GM21515 (cell line): ENCODE measurements around the gene ANO3.
"Not testable (repeated sequence)": the region's sequence is repeated elsewhere in the genome, so short reads cannot be mapped to it uniquely, and the experiment has no call there.

ENCODE experiments used
- ATAC-seq: cut with Tn5 transposase; IDR thresholded peaks from one replicate; pipeline ENCODE4 v1.9.1; 2021; ENCODE audit not compliant: unreplicated experiment

Gene ANO3

DNA sequence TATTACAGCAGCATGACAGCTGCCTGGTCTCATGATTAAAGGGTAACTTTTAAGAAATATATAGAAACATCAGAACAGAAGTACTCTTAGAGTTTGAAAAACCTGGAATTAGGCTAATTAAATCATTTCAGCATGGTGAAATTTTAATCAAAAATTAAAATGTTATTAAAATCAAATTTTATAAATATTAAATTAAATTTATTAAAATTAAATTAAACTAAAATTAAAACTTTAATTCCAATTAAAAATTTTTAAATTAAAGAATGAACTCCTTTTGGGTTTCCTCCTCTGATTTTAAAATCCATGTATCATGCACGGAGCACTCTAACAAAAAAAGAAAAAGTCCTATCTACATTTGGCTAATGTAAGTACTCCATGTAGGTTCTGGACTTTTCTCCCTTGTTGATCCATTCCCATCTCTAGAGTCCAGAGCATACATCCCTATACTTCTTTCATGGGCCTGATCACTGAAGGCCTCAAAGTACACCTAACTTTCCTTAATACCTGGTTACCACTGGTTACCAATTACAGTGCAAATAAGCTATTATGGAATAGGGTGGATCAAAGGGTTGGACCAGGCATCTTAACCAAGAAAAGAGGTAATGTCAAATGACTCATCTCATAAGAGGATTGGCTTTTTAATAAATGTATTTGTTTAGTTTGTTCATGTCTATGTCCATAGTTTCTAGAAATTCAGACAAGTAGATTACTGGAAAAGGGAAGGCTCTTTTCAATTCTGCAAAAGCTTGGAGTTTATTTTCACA lies 288.5 kb downstream of the ANO3 start:
- no peak for ATAC-seq

DNA sequence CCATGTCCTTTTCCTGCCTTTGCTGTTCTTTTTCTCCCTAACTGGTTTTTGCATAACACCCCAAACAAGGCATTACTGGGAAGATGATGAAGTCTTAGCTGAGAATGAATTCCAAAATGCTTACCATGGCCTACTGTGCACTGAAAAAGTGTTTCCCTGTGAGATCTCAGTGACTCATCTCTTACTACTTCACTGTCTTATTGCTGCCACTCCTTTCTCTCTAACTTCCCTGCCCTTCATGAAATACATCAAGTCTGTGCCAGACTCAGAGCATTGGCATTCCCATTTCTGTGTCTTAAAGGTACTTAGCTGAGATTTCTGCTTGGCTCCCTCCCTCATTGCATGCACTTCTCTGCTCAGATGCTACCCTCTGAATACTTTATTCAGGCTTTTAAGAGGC lies 289.2 kb downstream of the ANO3 start:
- no peak for ATAC-seq

DNA sequence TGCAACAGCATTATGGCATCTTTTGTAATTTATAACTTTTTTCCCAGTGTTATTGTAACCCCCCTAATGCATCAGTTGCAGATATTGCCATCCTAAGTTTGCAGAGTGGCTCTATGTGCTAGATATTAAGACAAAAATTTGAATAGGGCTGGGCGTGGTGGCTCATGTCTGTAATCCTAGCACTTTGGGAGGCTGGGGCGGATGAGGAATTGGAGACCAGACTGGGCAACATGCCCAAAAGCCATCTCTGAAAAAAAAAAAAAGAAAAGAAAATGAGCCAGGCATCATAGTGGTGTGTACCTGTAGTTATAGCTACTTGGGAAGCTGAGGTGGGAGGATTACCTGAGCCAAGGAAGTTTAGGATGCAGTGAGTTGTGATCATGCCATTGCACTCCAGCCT lies 290.3 kb downstream of the ANO3 start:
- no peak for ATAC-seq

DNA sequence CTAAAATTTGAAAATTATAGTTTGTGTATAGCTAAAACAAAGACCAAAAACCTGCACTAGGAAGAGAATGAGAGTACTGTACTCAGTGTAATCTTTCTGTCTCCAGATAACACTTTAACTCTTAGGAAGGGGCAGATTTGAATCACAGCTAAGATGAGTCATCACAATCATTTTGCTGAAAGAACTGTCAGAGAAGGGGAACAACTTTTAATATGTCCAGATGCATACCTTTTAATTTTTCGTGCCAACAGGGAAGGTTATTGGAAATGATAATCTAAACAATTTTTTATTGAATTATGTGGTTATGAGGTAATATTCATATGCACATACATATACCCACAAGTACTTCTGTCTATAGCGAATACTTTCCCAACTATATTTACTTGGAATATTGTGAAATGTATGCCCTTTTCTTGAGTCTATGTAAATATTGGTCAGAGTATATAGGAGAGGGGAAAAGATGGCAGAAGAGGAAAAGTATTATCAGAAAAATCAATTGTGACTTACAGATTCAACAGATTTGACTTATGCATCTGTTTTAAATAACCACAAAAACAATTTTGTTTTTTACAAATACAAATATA lies 291.2 kb downstream of the ANO3 start:
- ATAC-seq, result no peak

DNA sequence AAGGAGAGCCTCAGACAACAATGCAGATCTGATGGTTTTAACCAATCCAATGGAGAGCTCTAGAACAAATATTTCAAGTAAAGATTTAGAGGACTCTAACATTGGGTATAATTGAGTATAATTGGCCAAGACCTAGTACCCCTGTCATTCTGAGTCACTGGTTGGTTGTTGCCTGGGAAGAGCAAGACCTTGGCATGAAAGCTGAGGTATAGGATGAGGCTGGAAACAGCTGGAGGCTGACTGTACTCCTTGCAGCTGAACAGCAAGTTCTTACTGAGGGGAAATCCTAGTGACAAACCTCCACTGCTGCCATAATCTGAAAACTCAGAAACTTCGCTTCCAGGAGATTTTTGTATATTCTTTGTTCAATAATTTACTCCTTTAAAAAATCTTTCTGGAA lies 294.4 kb downstream of the ANO3 start:
- ATAC-seq, result no peak

DNA sequence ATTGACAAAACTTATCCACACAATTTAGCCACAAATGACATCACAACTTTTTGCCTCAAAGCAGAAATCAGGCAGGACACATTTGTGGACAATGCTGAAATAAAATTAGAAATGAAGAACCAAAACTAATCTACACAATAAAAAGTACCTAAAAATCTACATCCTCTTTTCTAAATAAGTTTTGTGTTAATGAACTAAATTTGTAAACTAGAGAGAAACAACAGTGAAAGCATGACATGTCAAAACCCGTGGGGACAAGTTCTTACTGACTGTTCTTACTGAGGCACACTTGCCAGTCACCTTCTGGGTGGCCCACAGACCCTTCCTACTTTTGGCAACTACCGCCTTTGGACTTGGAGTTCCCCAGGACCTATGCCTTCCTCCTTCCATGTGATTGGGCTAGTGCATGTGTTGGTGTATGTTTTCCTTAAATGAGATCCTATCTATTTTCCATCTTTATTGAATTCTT lies 300.8 kb downstream of the ANO3 start:
- ATAC-seq, result no peak

DNA sequence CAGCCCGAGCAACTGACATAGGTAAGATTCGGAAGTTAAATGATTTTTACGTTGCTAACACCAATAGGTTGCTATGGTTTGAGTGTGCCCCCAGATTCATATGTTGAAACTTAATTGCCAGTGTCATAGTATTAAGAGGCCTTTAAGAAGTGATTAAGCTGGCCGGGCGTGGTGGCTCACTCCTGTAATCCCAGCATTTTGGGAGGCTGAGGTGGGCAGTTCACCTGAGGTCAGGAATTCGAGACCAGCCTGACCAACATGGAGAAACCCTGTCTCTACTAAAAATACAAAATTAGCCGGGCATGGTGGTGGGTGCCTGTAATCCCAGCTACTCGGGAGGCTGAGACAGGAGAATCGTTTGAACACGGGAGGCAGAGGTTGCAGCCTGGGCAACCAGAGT lies 311.4 kb downstream of the ANO3 start:
- not testable (repeated sequence) for ATAC-seq

DNA sequence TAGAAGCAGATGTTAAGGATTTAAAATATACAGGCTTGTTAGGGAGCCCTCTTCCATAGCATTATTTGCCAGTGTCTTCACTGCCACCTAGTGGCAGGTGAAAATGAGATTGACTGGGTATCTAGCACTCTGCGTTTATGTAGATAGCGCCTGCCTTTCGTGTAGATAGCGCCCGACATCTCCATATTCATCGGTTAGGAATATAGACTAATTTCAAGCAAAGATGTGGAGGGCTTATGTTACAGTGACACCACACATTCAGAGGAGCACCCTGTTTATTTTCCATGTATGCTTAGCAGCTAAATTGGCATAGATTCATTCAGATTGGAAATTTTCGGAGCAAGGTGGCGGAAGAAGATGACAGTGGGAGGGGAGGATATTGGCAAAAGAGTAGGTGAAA lies 318.0 kb downstream of the ANO3 start:
- peak; percentile 89 for ATAC-seq

DNA sequence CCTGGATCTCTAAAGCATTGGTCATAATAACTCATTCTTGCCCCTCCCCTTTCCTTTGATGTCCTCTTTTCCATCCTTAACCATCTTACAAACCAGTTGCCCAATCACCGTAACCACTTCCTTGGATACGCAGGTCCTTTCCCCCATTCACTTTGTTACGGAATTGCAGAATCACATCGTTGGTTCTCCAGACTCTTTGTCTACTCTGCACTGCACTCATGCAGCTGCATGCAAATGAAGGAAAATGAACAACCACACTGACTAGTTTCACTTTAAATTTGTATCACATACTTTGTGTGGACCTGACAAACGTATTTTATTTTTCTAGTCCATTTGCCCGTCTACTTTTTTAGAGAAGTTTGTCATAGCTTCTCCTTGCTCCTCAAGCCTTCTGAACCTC lies 320.0 kb downstream of the ANO3 start:
- ATAC-seq, result no peak

DNA sequence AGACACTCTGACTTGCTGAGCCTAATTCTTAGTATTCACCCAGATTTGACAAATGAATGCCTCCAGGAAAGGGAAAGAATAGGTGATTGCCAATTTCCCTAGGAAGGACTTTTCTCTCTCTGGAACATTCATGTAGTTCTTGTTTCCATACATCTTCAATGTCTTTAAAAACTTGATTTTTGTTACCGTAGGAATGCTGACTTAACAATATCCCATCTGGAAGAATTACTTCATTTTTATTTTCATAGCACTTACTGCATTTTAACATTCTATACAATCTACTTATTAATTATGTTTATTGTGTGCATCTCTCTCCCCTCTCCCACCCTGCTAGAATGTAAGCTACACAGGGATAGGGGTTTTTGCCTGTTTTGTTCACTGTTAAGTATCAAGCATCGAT lies 323.4 kb downstream of the ANO3 start:
- ATAC-seq, result no peak

DNA sequence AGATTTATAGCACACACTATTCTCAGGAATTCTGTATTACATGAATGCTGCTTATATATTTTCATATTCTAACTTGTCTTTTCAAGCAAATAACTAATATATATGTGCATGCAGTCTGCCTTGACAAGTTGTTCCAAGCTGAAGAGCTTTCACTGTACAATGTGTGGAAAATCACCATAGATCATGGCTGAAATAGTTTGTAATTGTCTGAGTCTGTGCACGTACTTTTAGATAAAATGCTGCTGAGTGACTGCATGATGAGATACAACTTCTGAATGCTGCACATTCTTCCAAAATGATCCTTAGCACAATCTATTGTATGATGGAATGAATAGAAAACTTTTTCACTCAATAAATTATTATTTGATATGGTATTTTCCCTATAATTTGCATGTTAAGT lies 331.0 kb downstream of the ANO3 start:
- no peak for ATAC-seq

DNA sequence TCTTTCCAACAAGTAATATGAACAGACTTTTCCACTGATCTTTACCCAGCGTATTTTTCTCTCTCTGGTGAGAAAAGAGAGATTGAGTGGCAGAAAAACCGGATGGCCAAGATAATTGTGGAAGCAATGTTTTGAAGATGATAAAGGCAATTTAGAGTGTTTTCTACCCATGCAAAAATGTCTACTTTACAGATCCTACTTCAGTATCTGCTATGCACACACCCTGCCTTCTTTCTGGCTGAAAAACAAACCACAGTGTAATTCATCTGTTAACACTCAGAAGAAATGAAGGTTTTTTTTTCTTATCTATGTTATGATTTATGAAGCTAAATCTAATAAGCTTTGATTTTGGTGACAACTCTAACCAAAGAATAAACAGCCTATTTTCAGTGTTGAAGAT lies 333.1 kb downstream of the ANO3 start:
- ATAC-seq, result no peak

DNA sequence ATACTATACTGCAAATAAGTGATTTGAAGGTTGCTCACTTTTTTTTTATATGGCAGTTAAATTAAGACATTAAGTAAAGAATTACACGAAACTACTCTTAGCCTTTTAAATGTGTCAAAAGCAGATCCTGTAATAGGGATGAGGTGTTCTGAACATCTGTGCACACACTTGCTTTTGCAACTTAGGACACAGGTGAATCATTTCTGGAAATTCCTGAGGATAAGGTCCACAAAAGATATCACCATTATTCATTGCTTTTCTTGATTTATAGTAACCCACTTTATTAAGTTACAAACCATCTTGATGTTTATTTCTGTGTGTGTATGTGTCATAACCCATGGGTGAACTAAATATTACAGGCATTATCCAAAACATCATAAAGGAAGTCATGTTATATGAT lies 334.0 kb downstream of the ANO3 start:
- ATAC-seq, result no peak

DNA sequence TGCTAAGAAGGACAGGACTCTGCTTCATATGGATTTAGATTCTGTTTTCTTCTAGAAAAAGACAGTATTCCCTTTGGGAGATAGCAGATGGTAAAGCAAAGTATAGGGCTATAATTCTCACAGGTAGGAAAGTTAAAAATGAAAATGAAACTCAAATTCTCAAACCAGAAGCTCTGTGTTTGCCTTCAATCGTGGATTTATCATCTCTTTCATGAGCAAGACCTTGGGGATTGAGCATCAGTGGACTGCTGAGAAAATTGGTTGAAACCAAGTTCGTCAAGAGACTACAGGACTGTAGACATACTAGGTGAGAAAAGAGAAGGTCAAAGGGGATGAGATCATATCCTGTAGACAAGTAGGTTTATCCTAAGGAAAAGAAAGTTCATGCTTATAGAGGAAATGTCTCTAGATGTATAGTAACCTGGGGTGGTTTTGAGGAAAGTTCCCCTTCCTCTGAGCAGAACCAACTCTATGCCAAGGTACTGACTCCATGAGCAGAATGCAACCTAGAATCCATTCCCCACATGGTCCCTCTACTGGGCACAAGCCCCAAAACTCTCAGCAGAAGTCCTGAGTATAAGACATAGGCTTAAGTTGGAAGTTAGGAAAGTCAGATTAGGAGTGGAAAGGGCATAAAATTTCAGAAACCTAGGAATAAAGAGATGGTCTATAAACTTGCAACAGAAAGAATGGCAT lies 343.5 kb downstream of the ANO3 start:
- no peak for ATAC-seq

DNA sequence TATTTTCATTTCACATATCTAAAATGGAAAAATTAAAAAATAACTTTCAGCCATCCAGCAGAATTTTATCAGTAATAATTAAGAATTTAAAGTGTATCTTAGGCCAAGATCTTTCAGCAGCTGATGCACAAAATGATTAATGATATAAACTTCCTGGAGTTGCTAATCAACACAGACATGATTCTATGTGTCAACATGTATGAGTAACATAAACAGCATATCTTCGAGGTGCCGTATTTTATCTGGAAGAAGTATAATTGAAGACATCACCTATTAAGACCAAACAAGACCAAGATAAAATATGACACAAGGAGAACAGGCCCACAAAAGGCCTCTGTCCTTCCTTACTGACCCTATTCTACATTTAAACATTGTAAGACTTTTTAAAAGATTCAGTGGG lies 344.7 kb downstream of the ANO3 start:
- no peak for ATAC-seq

DNA sequence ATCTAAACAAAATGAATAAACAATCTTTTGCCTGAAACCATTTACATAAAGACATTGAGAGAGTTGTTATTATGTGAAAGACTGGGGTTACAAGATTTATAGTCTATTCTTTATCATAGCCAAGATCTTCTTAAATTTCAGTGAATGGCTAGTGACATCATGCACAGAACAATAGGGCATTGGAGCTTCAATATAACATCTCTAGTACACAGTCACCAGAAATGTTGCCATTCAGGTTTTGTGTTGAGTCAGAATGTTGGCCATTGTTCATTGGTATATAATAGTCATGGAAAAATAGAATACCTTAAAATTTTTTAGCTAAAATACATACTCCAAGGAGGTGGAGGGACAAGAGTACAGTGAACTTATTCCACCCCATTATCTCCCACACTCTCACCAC lies 345.6 kb downstream of the ANO3 start:
- no peak for ATAC-seq

DNA sequence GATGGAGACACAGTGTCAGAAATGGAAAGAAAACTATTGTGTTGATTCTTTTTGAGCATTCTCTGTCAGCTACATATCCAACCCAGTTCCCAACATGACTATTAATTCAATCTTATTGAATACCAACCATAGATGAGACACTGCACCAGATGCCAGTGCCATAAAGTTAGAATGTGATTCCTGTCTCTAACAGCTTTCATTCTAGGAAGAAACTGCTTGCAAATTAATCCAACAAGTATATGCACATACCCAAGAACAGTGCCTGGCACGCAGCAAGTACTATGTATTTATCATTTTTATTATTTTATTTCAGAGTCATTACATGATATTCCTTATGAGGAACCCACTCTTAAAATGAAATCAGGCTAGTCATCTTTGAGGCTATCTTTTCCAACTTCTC lies 355.4 kb downstream of the ANO3 start:
- no peak for ATAC-seq

DNA sequence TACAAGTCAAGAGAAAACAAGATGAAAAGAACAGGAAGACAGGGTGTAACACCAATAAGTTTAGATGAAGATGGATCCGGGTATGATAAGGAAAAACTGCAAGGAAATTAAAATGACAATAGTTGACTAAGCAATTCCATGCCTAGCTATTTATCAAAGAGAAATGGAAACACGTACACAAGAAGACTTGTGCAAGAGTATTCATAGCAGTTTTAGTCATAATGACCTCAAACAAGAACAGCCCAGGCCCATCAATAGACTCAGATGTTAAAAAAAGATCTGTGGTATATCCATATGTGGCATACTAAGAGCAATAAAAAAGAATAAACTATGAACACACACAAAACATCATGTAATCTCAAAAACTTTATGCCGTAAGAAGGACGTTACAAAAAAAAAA lies 356.8 kb downstream of the ANO3 start:
- no peak for ATAC-seq

DNA sequence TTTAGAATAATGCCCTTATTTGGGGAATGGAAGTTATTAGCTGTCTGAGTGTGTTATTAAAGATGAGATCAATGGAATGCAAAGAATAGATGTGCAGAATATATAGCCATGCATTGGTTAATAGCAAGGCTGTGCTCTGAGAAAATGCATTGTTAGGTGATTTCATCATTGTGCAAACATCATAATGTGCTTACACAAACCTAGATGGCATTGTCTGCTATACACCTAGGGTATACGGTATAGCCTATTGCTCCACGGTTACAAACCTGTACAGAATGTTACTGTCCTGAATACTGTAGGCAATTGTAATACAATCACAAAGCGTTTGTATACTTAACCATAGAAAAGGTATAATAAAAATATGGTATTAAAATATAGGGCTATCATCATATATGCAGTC lies 364.4 kb downstream of the ANO3 start:
- ATAC-seq, result no peak

DNA sequence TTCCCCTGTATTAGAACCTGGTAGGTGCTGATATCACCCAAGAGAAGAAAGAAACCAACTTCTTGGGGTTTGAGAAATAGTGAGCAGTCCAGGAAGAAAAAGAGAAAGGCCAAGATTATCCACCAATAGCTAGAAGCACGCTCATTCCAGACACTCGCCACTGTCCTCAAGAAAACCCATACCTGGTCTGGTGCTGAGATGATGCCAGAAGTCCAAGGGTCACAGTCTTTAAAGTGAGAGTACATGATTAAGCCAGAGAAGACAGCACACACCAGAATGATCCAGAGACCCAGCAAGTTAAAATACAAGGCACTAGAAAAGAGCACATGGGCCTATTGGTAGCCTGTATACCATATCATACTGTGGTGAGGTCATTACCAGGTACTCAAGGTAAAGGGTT lies 366.3 kb downstream of the ANO3 start:
- ATAC-seq, result no peak

DNA sequence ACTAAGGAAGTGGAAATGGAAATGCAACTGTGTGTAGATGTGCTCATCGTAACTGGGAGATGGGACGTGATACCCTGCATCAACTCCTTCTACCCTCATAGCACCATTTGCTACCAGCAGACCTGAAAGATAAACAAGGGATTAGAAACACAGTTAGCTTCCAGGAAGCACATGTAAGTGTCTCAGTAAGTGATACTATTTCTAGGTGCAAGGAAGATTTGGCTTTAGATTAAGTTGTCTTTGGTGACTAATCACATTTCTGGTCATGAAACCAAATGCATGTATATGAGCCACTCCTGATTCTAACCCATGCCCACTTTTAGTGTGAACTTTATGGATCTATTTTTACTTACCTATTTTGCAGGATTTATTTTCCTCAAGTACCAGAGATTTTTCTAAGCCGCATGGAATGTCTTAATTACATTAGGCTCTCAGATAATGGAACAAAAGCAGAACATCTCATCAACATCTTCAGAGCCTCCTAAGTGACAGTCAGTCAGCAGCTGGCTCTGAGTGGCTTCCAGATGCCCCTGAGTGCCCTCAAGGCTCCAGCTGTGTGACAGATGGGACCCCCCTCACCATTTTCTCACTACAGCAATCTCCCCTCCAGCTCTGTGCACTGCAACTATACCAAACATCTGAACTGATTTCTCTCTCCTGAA lies 368.8 kb downstream of the ANO3 start:
- ATAC-seq, result no peak

DNA sequence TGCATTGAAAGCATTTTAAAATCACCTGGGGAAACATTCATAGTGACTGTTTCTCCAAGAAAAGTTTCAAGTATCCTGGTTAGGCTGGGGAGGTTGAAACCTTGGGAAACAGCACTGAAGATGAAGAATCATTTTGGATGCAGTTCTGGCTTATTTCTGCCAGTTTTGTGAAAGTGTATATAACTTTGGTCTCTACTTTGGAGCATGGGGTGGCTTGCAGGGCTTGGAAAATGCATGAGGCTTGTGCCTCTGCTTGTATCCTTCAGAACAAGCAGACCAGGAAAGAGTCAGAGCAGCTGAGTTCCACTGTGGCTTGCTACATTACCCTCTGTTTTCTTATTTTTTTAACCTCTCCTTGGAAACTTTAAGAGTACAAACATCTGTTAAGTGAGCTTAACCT lies 370.5 kb downstream of the ANO3 start:
- ATAC-seq, result no peak
